Anterior cingulate cortex (tissue), 58 donors: ENCODE measurements around the gene GPER1.
"Not testable (repeated sequence)": the region's sequence is repeated elsewhere in the genome, so short reads cannot be mapped to it uniquely, and the experiment has no call there.

Experiments used
- DNase-seq, 58 donors: peaks; one replicate each; lab custom pipeline; 2025; lab: John Stamatoyannopoulos, UW

GPER1 gene

DNA sequence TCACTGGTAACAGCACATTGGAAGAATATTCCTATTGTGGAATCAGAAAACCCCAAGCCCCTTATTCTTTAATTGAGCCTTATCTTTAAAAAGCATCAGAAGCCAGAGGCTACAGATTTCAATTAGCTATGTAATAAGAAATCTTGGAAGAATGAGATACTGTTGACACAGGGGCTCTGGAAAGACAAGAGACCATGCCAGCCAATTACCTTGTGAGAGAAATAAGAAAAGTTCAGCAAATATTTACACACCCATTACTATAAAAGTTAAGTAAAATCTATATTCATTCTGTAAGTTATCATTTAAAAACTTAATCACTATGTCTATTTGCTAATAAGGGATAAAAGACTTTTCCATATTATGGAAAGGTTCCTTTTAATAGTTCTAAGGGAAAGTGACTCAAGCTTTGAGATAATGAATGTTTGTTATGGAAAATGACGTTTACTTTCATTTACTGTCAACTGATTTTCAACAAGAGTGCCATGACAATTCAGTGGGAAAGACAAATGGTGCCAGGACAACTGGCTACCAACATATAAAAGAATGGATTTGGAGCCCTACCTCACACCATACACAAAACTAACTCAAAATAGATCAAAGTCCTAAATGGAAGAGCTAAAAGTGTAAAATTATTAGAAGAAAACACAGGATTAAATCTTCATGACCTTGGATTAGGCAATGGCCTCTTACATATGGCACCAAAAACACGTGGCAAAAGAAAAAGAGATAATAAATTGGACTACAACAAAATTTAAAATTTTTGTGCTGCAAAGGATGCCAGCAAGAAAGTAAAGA, 43.8 kb downstream of the GPER1 start:
- DNase-seq, result no peak

DNA sequence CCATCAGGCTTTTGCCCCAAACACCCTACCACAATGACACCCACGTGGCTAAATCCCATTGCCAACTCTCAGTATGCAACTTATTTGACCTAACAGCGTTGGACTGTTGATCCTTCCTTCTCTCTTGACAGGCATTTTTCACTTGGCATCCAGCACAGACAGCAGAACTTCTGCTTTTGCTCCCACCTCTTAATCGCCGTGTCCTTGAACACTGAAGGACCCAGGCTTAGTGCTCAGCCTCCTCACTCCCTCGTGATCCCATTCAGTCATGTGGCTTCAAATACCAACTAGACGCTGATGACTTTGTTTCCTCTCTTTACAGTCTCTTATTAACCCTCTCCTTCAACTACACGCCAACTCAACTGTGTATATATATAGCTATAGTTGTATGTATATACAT, 47.0 kb downstream of the GPER1 start:
- DNase-seq, result no peak

DNA sequence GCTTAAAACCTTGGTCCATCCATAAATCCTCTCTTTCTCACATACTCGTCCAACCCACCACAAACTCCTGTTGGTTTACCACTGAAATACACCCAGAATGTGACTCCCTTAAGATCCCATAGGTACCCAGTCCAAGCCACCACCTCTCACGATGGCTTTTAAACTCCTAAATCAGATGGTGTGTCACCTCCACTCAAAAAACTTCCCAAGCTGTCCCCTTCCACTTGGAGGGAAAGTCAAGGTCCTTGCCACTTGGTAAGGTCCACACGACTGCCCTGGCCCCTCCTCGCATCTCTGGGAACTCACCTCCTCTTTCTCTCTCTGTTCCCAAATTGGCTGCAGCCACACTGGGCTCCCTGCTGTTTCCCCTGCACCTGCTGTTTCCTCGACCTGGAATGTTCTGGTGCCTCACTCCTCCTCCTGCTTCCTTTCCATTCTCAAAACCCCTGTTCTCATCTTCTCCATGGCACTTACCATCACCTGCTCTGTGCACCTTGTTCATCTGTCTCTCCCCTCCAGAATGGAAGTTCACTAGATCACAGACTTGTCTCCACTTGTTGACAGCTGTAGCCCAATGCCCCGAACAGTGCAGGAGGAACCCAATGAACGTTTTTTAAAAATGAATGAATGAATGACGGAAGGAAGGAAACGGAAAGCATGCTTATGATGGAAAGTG, 49.1 kb downstream of the GPER1 start:
- no peak for DNase-seq

DNA sequence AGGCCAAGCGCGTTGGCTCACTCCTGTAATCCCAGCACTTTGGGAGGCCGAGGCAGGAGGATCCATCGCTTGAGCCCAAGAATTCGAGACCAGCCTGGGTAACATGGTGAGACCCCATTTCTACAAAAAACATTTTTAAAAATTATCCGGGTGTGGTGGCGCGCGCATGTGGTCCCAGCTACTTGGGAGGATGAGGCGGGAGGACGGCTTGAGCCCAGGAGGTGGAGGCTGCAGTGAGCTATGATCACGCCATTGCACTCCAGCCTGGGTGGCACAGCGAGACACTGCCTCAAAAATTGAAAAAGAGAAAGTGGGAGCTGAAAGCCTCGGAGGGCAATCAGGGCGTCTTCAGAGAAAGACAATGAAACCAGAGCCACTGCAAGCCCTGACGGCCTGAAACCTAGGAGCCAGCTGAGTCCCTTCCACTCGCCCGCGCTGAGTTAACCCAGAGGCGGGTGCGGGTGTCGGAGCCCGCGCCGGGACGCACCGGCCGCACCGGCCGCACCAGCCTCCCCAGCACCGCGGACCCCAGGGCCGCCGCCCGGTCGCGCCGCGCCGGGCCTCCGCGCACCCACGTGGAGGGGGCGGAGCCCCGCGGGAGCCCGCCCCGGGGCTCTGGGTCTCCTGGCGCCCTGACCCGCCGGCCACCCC, 49.7 kb downstream of the GPER1 start:
- no peak for DNase-seq

DNA sequence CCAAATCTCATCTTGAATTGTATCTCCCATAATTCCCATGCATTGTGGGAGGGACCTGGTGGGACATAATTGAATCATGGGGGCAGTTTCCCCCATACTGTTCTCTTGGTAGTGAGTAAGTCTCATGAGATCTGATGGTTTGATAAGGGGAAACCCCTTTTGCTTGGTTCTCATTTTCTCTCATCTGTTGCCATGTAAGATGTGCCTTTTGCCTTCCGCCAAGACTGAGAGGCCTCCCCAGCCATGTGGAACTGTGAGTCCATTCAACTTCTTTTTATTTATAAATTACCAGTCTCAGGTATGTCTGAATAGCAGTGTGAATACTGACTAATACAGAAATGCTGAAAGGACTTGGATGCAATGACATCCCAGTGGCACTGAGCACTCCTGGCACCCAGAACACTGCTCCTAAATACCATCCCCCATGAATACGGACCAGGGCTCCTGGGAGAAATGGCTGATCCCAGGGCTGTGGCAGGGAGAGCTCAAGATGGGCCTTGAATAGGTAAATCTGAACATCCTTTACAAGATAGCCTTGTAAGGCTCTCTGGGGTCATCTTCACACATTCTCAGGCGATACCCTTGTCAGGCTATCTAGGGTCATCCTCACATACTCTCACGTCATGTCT, 52.7 kb downstream of the GPER1 start:
- no peak for DNase-seq

DNA sequence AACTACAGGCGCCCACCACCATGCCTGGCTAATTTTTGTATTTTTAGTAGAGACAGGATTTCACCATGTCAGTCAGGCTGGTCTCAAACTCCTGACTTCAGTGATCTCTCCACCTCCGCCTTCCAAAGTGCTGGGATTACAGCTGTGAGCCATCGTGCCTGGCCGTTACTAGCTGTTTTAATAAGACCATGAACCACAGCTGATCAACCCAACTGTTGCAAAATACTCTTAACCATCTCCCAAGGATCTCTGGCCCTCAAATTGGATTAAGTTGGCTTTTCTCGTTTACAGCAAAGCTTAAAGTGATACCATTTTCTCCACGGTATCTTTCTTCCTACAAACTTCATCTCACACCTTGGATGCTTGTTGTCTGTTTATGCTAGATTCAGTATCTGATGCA, 53.7 kb downstream of the GPER1 start:
- no peak for DNase-seq

DNA sequence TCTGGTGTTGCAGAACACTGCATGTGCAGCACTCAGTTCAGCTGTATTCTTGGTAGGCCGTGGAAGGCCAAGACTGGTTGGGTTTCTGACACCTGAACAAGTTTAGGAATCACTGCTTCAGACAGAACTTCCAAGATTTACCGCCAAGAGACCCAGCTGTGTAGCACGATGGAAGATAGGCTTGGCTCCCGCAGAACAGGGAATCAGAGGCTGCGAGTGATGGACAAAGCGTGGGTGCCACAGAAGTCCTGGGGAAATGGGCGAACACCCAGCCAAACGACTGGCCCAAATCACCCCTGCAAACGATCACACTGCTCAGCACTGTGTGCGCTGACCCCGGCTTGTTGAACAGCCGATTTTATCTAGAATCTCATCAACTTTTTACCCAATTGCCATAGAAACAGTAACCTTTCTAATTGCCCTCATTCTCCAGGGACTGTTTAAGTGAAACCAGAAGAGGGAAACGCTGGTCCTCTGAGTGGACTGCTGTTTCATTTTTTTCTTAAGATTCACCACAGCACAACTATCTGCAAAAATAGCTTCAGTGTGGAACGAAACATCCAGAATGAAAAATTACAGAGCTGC, 54.2 kb downstream of the GPER1 start:
- DNase-seq, result no peak

DNA sequence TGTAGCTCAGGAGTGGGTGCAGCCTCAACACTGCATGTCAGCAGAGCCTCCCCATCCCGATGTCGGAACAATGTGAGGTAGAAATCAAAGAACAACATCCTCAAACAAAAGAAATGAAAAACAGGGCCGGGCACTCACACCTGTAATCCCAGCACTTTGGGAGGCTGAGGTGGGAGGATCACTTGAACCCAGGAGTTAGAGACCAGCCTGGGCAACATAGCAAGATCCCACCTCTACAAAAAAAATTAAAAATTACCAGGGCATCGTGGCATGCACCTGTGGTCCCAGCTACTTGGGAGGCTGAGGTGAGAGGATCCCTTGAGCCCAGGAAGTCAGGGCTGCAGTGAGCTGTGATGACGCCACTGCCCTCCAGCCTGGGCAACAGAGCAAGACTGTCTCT, 55.1 kb downstream of the GPER1 start:
- not testable (repeated sequence) for DNase-seq
